22Rv1 (cell line): ENCODE data around the gene PTGDR.

Experiments used
- H3K27ac ChIP-seq: fragments of 450-650 bp; 2 replicates; pipeline ENCODE4 v1.5.1; 2017
- ZFX ChIP-seq: fragments of 450-650 bp; IDR thresholded peaks from 2 replicates; pipeline ENCODE4 v1.6.1; 2017; ENCODE audit warnings: antibody characterized with exemption, borderline replicate concordance
- TF ChIP-seq, protein P1 (sequence below): fragments of 450-650 bp; IDR thresholded peaks from 2 replicates; pipeline ENCODE4 v1.5.1; 2017; ENCODE audit warnings: mild to moderate bottlenecking

The PTGDR gene

DNA sequence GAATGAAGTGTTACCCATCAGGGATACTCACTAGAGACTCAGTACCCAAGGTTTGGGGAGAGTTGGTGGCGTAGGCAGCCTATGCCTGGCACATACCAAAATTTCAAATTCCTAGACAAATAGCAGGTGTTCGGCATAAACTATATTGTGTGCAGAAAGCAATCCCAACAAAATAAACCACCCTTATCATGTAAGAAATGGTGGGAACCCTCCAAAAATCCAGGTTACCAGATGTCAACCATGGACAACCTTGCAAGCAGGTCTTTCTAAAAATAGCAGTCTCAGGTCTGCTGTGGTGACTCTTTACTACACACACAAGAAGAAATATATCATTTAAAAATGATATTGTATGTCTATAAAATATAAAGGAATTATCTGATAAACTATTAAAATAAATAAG, 28.9 kb downstream of the PTGDR start:
- H3K27ac ChIP-seq, result no peak overlapping the region
- TF ChIP-seq, protein P1, sequence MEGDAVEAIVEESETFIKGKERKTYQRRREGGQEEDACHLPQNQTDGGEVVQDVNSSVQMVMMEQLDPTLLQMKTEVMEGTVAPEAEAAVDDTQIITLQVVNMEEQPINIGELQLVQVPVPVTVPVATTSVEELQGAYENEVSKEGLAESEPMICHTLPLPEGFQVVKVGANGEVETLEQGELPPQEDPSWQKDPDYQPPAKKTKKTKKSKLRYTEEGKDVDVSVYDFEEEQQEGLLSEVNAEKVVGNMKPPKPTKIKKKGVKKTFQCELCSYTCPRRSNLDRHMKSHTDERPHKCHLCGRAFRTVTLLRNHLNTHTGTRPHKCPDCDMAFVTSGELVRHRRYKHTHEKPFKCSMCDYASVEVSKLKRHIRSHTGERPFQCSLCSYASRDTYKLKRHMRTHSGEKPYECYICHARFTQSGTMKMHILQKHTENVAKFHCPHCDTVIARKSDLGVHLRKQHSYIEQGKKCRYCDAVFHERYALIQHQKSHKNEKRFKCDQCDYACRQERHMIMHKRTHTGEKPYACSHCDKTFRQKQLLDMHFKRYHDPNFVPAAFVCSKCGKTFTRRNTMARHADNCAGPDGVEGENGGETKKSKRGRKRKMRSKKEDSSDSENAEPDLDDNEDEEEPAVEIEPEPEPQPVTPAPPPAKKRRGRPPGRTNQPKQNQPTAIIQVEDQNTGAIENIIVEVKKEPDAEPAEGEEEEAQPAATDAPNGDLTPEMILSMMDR, result no peak
- TF ChIP-seq ZFX, result no peak

DNA sequence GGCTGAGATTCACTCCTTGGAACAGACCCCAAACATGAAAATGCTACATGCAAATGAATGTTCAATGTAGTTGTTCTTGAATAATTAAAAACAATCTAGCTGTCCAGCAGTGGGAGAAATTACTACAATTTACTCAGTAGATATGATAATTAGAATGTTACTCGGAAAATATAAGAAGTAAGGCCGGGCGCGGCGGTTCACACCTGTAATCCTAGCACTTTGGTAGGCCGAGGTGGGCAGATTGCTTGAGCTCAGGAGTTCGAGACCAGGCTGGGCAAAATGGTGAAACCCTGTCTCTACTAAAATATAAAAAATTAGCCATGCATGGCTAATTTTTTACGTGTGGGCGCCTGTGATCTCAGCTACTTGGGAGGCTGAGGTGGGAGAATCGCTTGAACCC, 31.3 kb downstream of the PTGDR start:
- H3K27ac ChIP-seq, result no peak overlapping the region
- no peak for TF ChIP-seq ZFX
- TF ChIP-seq, protein P1, result no peak

DNA sequence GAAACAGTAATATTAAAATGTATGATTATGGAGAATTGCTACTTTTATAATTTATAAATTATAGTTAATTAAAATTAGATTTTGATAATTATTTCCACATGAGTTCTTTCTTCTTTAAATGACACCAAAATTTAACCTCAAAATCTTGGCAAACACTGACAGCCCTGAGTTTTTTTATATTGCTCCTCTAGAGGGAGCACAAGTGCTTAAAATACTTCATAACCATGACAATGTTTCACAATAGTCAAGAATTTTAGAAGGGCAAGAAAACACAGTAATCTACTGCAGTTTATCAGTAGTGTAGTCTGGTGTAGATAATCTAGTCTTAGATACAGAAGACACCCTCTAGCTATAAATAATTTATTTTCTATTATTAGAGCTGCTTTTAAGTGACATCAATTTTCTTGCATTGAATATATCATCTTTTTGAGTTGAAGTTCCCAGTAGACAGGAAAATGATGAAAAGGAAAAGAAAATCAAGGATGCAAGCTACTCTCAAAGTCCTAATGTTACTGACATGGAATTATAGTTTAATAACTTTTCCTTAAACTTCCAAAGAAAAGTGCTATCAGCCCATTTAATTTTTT, 32.3 kb downstream of the PTGDR start:
- H3K27ac ChIP-seq, result no peak overlapping the region
- no peak for TF ChIP-seq ZFX
- TF ChIP-seq, protein P1, result peak; percentile 79

DNA sequence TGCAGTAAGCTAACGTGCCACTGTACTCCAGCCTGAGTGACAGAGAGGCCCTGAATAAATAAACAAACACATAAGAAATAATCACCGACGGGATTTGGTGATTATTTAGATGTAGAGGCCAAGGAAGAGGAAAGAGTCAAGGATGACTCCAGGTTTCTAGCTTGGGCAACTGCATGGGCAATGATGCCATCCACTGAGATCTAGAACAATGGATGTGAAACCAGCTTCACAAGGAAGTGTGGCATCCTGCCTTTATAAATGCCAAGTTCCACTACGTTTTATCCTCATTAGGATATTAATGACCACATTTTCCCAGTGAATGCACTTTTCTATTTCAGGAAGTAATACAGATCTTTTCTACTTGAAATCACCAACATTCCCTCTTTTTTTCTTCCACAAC, 35.7 kb downstream of the PTGDR start:
- no peak overlapping the region for H3K27ac ChIP-seq
- TF ChIP-seq, protein P1, result no peak
- TF ChIP-seq ZFX, result no peak

DNA sequence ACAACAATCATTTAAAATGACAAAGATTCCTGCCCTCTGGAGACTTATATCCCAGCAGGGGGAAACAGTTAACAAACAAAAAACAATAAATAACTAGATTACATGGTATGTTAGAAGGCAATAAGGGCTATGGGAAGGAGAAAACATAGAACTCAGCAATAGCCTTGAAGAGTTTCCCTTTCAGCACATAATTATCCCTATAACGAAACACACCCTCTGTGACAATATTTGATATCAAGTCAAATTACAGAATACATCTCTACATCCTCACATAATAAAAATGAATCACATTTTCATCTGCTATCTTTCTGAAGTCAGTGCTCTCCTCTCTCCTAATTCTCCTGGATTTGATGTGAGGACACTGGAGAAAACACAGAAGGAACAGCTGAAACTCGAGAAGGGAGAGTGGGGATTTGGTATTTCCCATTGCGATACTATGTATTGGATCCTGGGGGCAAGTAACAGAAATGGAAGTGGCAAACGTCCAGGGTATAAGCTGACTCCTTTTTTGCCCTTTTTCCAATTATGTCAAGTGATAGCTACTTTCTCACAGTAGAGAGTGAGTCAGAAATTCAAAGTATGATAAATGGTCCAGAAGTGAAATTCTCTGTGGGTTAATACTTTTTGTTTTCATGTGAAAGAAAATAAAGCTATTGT, 36.9 kb downstream of the PTGDR start:
- TF ChIP-seq, protein P1, result no peak
- TF ChIP-seq ZFX, result no peak
- H3K27ac ChIP-seq, result no peak overlapping the region

DNA sequence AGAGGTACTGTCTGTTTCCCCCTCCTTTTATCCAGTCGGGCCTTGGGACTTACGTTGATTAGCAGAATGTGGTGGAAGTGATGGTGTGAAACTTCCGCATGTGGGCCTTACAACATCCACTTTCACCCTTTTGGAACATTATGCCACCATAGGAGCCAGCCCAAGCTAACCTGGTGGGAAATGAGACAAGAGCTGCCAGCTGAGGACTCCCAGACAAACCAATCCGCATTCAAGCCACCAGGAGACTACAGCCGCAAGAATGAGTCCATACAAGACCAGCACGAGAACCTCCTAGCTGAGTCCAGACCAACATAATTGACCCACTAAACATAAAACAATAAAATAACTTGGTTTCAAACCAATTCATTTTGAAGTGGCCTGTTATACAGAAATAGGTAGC, 37.5 kb downstream of the PTGDR start:
- TF ChIP-seq ZFX, result no peak
- TF ChIP-seq, protein P1, result no peak
- H3K27ac ChIP-seq, result no peak overlapping the region

DNA sequence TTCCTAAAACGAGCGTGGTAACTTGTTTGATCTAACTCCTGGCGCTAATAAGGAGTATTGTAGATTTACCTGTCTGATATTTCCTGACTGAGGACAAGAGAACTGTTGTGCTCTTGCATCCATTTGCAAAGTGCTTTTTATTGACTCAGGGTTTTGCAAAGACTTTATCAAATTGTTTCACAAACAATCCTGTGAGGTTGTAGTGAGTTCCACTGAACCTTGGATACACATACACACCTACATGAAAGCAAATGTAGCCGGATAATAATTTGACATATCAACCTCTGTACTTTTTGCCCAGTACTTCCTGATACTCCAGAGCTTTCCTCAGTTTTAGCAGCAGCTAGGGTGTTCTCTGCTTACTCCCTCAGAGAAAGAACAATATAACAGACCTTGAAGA, 39.9 kb downstream of the PTGDR start:
- no peak for TF ChIP-seq ZFX
- TF ChIP-seq, protein P1, result no peak
- no peak overlapping the region for H3K27ac ChIP-seq
